Testis (tissue), 2 donors: ENCODE data around the gene TCF3.

Experiments
- CTCF ChIP-seq, 3 experiments: fragments of 450-650 bp in 2 of 3; fragments of 200-600 bp in 1 of 3; sonication (generic) in 1 of 3; IDR thresholded peaks; one replicate each; pipeline ENCODE4 v1.5.1; 2016 to 2019; ENCODE audit warnings: antibody characterized with exemption in 3 of 3, mild to moderate bottlenecking in 2 of 3, moderate library complexity in 1 of 3
- POLR2A ChIP-seq: fragments of 450-650 bp; IDR thresholded peaks from one replicate; pipeline ENCODE4 v1.6.1; 2017; ENCODE audit warnings: antibody characterized with exemption, mild to moderate bottlenecking, moderate library complexity

DNA sequence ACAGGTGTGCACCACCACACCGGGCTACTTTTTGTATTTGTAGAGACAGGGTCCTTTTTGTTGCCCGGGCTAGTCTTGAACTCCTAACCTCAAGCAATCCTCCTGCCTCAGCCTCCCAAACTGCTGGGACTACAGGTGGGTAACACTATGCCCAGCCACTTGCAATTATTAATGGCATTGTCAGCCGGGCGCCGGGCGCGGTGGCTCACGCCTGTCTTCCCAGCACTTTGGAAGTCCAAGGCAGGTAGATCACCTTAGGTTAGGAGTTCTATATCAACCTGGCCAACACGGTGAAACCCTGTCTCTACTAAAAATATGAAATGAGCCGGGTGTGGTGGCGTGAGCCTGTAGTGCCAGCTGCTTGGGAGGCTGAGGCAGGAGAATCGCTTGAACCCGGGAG lies 81.6 kb downstream of the TCF3 start:
- TF ChIP-seq CTCF (IDR thresholded peaks at IDR 0.05) (no peak), POLR2A (no peak)
